GM21360 (cell line): Measurements from ENCODE around the gene VCAN.

Source experiments
- ATAC-seq: cut with Tn5 transposase; IDR thresholded peaks from one replicate; pipeline ENCODE4 v1.9.1; 2021; ENCODE audit warnings: mild to moderate bottlenecking, moderate library complexity; ENCODE audit not compliant: unreplicated experiment

Gene VCAN

GRCh38 chr5:83494087-83494620, 22.6 kb downstream of the VCAN start:
- no peak for ATAC-seq

GRCh38 chr5:83494666-83495065, 23.1 kb downstream of the VCAN start:
- no peak for ATAC-seq

DNA sequence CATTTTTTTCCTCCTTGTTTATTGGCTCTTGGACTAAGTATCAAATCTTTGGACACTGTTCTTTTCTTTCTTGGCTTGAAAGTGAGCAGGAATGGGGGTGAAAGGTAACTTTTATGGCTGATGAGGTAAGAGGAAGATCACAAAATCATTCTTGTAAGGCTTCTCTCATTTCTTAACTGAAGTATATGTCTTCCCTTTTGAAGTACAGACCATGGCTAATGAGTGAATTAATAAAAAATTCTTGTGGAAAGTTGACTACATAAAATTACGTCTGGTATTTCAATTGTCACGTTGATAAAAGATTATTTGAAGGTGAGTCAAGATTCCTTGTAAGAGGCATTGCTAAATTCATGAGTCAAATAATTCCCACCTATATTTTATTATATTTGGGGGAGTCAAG, 25.1 kb downstream of the VCAN start:
- no peak for ATAC-seq

- ATAC-seq: no peak
Observed at GRCh38 chr5:83498585-83498984, 27.0 kb downstream of the VCAN start.

GRCh38 chr5:83503662-83504061, 32.1 kb downstream of the VCAN start:
- ATAC-seq: no peak

DNA sequence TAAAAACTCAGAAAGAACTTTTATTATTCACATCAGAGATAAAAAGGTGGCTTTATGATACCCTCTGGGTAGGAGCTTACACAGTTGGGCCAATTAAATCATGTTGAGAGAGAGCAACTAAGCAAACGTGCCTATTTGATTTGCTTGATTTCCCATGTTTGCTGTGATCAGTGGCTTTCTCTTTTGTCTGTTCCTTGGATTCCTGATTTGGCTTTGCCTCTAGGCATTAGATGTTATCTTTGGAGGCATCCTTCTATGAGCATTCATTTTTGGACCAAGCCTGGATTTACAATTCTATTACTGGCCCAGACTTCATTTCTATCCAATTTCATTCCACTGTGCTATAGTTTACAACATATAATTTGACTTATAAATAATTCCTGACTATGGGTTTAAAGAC, 35.9 kb downstream of the VCAN start:
- ATAC-seq: no peak

GRCh38 chr5:83509540-83509939, 38.0 kb downstream of the VCAN start:
- no peak for ATAC-seq

DNA sequence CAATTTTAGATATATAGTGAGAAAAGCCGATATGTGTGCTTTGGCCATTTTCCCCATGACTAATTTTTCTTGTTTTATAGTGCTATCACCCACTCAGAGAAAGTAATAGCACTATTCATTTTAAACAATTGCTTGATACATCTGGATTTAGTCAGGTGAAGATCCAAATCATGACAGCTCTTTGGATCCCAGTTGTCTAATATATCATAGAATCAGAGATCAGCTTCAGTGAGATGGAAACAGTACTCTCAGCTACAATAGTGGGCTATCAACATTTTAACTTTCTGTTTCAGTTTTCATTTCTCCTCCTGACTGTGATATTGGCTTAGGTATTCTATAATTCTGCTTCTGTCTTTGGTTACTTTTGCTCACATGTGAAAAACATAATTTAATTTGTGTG, 38.7 kb downstream of the VCAN start:
- ATAC-seq: peak; percentile 91

DNA sequence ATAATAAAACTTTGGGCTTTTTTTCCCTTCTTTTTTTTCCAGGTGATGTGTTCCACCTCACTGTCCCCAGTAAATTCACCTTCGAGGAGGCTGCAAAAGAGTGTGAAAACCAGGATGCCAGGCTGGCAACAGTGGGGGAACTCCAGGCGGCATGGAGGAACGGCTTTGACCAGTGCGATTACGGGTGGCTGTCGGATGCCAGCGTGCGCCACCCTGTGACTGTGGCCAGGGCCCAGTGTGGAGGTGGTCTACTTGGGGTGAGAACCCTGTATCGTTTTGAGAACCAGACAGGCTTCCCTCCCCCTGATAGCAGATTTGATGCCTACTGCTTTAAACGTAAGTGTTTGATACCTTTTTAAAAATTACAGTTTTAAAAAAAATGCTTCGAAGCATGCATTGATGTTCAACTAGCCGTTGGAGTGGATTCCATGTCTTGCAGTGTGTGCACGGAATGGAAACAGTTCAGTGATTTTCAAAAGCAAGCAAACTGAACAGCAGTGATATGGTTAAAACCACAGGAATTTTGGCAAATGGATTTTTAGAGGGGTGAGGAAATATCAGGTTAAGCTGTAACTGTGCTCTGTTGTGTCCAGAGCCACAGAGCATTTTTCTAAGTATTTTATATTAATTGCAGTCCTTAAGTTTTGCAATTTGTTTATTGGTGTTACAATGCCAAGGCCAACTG, 40.7 kb downstream of the VCAN start:
- ATAC-seq: no peak

GRCh38 chr5:83513081-83513480, 41.5 kb downstream of the VCAN start:
- ATAC-seq: no peak

DNA sequence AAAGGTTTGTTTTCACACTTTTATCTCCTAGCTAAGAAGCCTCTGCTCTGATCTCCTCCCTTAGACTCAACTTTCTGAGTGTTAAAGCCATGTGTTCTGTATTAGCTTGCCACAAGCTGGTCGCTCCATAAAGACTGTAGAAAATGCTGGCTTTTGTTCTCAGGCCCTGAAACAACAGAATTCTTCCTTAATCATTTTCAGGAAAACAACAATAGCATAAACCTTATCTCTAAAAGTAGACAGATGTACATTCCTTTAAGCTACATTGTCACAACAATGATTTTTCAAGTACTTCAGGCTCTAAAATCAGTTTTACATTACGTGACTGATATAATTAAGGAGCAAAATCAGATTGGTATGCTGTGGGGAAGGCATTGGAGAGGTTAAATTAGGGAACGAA, 41.9 kb downstream of the VCAN start:
- ATAC-seq: no peak

- no peak for ATAC-seq
Observed at GRCh38 chr5:83516377-83516776, 44.8 kb downstream of the VCAN start.

DNA sequence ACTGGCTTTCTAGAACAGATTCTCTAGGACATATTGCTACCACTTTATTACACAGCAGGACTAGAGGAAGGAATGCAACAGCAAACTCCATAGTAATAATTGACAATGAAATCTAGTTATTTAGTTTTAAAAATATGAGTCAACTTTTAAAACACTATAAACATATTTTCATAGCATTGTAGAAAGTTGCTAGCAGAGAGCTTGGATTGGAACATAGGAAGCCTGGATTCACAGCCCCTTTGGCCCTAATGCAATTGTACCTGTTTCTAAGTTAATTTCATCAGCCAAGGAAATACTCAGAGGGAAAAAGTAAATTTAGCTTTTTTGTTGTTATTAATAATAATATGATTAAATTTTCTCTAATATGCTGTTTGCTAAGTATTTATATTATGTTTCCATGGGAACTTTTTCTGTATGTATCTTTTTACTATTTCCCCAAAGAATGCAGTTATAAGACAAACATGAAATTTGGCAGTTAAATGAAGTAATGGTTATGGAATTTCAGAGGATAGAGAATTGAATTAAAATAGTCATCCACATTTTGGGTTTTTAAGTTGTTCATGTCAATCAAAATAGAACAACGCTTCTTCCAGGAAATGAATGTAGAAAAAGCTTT, 45.6 kb downstream of the VCAN start:
- ATAC-seq: no peak

DNA sequence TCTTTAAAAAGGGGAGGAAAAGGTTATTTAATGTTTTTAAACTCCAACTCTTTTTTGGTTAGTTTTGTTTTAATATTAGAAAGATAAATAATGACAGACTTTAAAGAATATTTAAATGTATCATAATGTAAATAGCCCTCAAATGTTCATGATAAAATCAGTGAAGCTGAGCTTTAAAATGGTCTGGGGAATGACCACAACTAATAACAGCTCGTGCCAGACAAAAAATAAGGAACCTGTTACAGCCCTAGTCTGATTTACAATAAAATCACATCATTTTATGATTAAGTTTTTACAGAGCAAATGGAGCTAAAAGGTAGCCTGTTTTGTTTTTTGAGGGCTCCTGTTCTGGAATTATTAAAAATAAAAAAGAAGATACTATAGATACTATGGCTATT, 46.1 kb downstream of the VCAN start:
- ATAC-seq: no peak

GRCh38 chr5:83518319-83519061, 46.9 kb downstream of the VCAN start:
- ATAC-seq: no peak

- no peak for ATAC-seq
Observed at GRCh38 chr5:83522446-83522845, 50.9 kb downstream of the VCAN start.

- ATAC-seq: no peak
Observed at GRCh38 chr5:83523929-83524328, 52.4 kb downstream of the VCAN start.

- no peak for ATAC-seq
Observed at GRCh38 chr5:83524345-83524744, 52.8 kb downstream of the VCAN start.

GRCh38 chr5:83524991-83525390, 53.4 kb downstream of the VCAN start:
- no peak for ATAC-seq

GRCh38 chr5:83526289-83526688, 54.7 kb downstream of the VCAN start:
- no peak for ATAC-seq

- no peak for ATAC-seq
Observed at GRCh38 chr5:83527221-83527620, 55.7 kb downstream of the VCAN start.
